Lower leg skin (tissue), 3 donors: ENCODE measurements around the gene SMARCA5.

Source experiments
- CTCF ChIP-seq, 3 donors: fragments of 450-650 bp; IDR thresholded peaks; one replicate each; pipeline ENCODE4 v1.5.1; 2016; ENCODE audit warnings: antibody characterized with exemption in 3 of 3, mild to moderate bottlenecking in 3 of 3, moderate library complexity in 2 of 3
- POLR2A ChIP-seq, 2 donors: fragments of 450-650 bp; IDR thresholded peaks; one replicate each; pipeline ENCODE4 v1.6.1; 2016 to 2017; ENCODE audit warnings: antibody characterized with exemption in 2 of 2, mild to moderate bottlenecking in 1 of 2, moderate library complexity in 1 of 2

GRCh38 chr4:143498021-143498420, 15.5 kb upstream of the SMARCA5 start:
- TF ChIP-seq CTCF (IDR thresholded peaks at IDR 0.05), result no peak
- TF ChIP-seq POLR2A (IDR thresholded peaks at IDR 0.05), result no peak
